Astrocyte of the cerebellum (primary cell): Measurements from ENCODE around the gene AEBP1.

ENCODE experiments used
- DNase-seq: peaks from one replicate; pipeline ENCODE4 v3.0.0-alpha.2; 2011; ENCODE audit warnings: low read depth
- H3K4me3 ChIP-seq: 2 replicates; pipeline ENCODE4 v1.5.1; 2011; ENCODE audit warnings: mild to moderate bottlenecking, low read depth, low read length, moderate library complexity
- in situ Hi-C: cut with HindIII; loops from 2 replicates; pipeline ENCODE4 v1.10.0; 2017; ENCODE audit warnings: low sequenced_read_pairs
- TF ChIP-seq, protein P1 (sequence below): IDR thresholded peaks from 2 replicates; pipeline ENCODE4 v1.5.1; 2012; ENCODE audit warnings: low read length, low read depth, moderate library complexity, mild to moderate bottlenecking; ENCODE audit errors: missing control alignments

The AEBP1 gene

DNA sequence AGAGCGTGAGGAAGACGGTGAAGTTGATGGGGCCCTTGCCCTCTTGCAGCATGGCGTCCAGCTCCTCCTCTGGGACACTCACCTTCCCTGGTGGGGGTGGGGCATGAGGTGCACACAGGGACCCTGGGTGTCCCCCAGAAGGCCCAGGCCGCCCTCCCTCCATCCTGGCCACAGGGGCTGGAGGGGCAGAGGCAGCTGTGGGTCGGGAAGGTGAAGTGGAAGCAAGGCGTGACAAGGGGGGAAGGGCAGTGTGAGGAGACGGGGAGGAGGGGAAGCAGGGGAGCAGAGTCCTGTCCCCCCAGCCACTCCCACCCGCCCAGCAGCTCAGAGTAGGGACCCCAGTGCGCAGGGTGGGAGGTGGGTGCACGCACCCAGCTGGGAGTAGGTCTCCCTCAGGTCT, 36.2 kb downstream of the AEBP1 start:
- TF ChIP-seq, protein P1, sequence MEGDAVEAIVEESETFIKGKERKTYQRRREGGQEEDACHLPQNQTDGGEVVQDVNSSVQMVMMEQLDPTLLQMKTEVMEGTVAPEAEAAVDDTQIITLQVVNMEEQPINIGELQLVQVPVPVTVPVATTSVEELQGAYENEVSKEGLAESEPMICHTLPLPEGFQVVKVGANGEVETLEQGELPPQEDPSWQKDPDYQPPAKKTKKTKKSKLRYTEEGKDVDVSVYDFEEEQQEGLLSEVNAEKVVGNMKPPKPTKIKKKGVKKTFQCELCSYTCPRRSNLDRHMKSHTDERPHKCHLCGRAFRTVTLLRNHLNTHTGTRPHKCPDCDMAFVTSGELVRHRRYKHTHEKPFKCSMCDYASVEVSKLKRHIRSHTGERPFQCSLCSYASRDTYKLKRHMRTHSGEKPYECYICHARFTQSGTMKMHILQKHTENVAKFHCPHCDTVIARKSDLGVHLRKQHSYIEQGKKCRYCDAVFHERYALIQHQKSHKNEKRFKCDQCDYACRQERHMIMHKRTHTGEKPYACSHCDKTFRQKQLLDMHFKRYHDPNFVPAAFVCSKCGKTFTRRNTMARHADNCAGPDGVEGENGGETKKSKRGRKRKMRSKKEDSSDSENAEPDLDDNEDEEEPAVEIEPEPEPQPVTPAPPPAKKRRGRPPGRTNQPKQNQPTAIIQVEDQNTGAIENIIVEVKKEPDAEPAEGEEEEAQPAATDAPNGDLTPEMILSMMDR: no peak
- in situ Hi-C loops: no loop called here
- no peak overlapping the region for H3K4me3 ChIP-seq
- DNase-seq: no peak

DNA sequence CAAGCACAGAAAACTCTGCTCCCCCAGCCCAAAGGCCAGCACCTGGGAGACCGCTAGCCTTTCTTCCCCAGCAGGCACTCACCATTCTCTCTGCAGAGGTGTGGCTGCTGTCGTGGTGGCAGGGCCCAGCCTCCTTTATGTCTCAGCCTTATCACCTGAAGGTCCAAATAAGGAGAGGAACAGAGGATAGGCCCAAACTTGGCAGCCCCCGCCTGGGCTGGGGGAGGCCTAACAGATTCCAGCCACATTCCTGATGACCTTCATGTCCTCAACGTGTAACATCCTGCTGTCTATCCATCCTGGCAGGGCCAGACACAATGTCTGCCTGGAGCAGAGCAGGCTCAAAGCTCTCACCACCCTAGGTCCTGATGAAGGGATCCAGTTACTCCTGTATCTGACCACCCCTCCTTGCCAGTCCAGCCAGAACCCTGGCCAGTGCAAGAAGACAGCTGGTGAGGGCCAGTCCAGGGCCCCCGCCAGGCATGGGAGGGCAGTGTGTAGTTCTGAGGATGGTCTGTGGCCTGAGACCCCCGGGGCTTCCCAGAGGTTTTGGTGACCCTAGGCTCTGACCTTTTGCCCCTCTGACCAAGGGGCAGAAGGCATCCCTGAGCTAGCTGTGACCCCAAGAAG, 37.2 kb downstream of the AEBP1 start, which contains the start of gene MYL7:
MYL7 (minus strand) TSS at position 112 of the 630 bp plus-strand sequence; CDS start at position 85, 27 bp downstream.
- no peak for DNase-seq
- in situ Hi-C loops: no loop called here
- TF ChIP-seq, protein P1: no peak
- H3K4me3 ChIP-seq: no peak within 1 kb of the TSS

DNA sequence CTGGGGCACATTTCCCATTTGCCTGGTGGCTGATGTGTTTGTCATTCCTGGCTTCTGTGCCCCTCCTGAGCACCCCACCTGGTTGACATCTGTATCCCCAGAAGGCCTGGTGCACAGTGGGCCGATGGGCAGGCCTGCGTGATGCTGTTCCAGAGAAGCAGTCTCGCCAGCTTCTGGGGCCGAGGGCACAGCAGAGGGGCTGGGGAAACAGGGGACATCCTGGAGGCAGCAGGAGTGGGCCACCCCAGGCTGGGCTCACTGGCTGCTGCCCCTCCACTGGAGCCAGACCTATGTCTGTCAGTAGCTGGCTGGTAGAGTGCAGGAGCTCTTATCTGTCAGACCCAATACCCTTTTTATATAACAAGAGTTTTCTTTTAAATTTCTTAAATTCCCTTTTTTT, 37.9 kb downstream of the AEBP1 start:
- in situ Hi-C loops: no loop called here
- H3K4me3 ChIP-seq: no peak overlapping the region
- no peak for DNase-seq
- TF ChIP-seq, protein P1: no peak

DNA sequence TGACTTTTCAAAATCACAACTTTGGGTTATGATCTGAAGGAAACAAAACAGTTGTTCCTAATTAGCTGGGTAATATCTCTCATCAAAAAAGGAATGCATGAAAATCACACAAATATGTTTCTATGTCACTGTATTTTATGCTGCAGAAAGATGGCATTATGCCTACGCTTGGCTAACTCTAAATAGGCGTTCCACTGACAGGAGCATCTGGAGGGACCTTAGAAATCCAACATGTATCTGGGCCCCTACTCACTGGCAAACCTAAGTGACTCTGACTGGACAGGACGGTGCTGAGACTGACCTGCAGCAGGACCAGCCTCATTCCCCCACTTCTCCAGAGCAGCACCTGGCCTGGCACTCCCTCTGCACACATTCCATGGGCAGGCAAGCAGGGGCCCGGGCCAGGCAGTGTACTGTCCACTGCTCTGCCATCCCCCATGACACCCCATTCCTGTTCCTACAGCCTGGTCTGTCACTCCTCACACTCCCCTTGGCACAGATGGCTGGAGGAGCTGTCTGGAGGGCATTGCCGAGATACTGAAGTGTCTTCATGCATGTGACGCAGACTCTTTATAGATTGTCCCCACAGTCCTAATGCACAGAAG, 39.6 kb downstream of the AEBP1 start:
- no peak overlapping the region for H3K4me3 ChIP-seq
- no peak for DNase-seq
- TF ChIP-seq, protein P1: no peak
- in situ Hi-C loops: no loop called here

DNA sequence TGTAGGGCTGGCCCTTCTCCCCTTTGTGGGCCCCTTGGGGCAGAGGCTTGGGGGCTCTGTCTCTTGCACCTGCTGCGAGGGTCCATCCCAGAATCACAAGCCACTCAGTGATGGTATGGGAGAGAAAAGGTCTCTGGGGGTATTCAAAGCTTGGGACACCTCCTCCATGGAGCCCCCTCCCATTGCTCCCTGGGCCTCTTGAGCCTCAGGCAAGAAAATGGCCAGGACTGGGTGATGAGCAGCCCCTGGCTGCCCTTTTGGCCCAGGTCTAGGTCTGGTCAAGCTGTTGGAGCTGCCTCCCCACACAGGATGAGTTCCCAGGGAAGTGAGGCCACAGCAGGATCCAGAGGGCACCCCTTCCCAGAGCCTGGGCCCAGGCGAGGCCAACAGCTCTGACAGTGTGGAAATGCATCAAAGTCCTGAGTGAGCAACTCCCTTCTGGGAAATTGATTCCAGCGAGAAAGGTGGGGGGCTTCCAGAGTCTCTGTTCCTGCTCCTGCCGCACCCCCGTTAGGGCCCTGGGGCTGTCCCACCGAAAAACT, 40.4 kb downstream of the AEBP1 start:
- in situ Hi-C loops: no loop called here
- DNase-seq: no peak
- TF ChIP-seq, protein P1: no peak
- no peak overlapping the region for H3K4me3 ChIP-seq

DNA sequence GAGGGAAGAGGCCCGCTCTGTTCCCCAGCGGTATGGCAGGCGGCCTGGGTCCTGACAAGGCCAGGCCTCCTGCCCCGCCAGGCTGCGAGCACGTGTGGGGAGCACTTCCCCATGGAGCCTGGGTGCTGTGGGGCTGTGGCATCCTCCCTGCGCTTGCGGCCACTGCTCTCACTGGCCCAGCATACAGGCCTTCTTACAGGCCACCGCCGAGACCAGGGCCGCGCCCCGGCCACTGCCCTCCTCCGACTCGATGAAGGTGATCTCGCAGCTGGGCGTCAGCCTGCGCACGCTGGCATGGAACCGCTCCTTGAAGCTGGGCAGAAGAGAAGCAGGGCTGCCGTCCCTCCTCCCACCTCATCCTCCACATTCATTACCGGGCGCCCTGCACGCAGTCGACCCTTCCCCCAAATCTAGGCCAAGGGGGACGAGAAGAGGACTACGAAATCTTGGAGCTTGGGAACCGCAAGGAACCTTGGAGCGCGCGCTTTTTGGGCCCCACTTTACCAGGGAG, 40.9 kb downstream of the AEBP1 start:
- peak overlapping the region; percentile 38 for H3K4me3 ChIP-seq
- TF ChIP-seq, protein P1: no peak
- in situ Hi-C loops: no loop called here
- no peak for DNase-seq
